GM23338 (cell line): ENCODE data around the gene RNF220.

Experiments used
- CREB1 ChIP-seq: fragments of 250-450 bp; sonication (Bioruptor Pico); IDR thresholded peaks from 2 replicates; pipeline ENCODE4 v1.5.0; 2020; ENCODE audit warnings: low read depth, mild to moderate bottlenecking, moderate library complexity
- ETS1 ChIP-seq: IDR thresholded peaks from 2 replicates; pipeline ENCODE4 v1.6.1; 2016; ENCODE audit warnings: antibody characterized with exemption
- EZH2 ChIP-seq: fragments of 200-600 bp; sonication (generic); IDR thresholded peaks from one replicate; pipeline ENCODE4 v1.8.0; 2017; ENCODE audit warnings: antibody characterized with exemption, mild to moderate bottlenecking, low read depth; ENCODE audit not compliant: unreplicated experiment
- EZH2phosphoT487 ChIP-seq: fragments of 200-600 bp; sonication (generic); IDR thresholded peaks from one replicate; pipeline ENCODE4 v1.8.1; 2018; ENCODE audit warnings: antibody characterized with exemption; ENCODE audit not compliant: unreplicated experiment
- JUNB ChIP-seq: IDR thresholded peaks from one replicate; pipeline ENCODE4 v1.6.1; 2016; ENCODE audit warnings: antibody characterized with exemption; ENCODE audit not compliant: unreplicated experiment
- NANOG ChIP-seq: IDR thresholded peaks from 2 replicates; pipeline ENCODE4 v1.6.1; 2016; ENCODE audit warnings: antibody characterized with exemption, borderline replicate concordance
- POLR2AphosphoS5 ChIP-seq: IDR thresholded peaks from 2 replicates; pipeline ENCODE4 v1.6.1; 2016; ENCODE audit warnings: antibody characterized with exemption, low read depth
- REST ChIP-seq: IDR thresholded peaks from one replicate; pipeline ENCODE4 v1.6.1; 2018; ENCODE audit warnings: antibody characterized with exemption; ENCODE audit not compliant: unreplicated experiment
- STAT1 ChIP-seq: IDR thresholded peaks from one replicate; pipeline ENCODE4 v1.6.1; 2016; ENCODE audit warnings: antibody characterized with exemption; ENCODE audit not compliant: unreplicated experiment
- ZNF114 ChIP-seq: fragments of 250-450 bp; sonication (Bioruptor Pico); IDR thresholded peaks from 2 replicates; pipeline ENCODE4 v1.5.0; 2020; ENCODE audit warnings: mild to moderate bottlenecking, moderate library complexity
- ZNF331 ChIP-seq: fragments of 250-450 bp; sonication (Bioruptor Pico); IDR thresholded peaks from 2 replicates; pipeline ENCODE4 v1.5.0; 2020; ENCODE audit warnings: low read depth, mild to moderate bottlenecking, moderate library complexity
- ZNF462 ChIP-seq: fragments of 250-450 bp; sonication (Bioruptor Pico); IDR thresholded peaks from 2 replicates; pipeline ENCODE4 v1.5.0; 2020; ENCODE audit warnings: mild to moderate bottlenecking, moderate library complexity
- TF ChIP-seq, protein P1 (sequence below), 2 experiments: fragments of 200-600 bp in 1 of 2; sonication (generic) in 1 of 2; conservative IDR thresholded peaks; 2 replicates each; pipeline versions ENCODE4 v1.5.1 to v1.6.1; 2016 to 2017; ENCODE audit warnings: antibody characterized with exemption in 2 of 2, low read depth in 2 of 2, mild to moderate bottlenecking in 2 of 2, moderate library complexity in 1 of 2

DNA sequence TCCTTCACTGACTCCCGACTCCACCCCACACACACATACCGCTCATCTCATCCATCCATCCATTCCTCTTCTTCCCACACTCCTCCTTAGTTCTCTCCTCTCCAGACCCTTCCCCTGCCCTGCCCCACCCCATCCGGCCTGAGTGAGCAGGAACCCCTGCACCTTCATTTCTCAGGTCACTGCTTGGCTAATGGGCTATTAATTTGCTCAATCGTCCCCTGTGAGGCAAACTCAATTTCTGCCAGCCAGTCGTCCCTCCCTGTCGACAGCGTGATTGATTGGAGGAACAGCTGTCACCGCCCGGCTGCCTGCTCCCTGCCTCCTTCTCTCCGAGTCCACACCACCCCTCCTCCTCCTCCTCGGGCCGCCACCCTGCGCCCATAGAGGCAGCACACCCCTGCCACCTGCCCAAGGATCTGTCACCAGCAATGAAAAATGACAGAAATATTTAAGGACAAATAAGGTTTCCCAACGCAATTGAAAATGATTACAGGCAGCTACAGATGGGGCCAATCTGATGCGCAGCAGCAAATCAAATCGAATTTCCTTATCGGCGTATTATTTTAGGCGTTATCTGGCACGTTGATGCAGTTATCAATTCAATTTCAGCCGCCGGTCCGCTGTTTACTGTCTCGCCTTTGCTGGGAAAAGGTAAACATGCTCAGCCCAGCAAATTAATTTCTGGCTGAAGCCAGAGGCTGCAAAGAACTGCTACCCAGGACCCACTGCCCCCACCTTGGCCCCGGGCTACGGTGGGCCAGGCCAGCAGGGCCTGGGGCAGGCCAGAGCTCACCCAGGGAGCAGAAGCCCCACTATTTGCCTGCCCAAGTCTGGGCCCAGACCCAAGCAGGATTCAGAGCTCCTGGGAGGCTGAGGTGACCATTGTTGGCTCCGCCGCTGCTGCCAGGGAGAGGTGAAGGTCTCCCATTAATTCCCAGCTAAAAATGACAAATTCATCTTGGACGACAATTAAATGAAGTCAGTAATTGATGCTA lies 197.9 kb downstream of the RNF220 start:
- no peak for TF ChIP-seq EZH2
- no peak for TF ChIP-seq EZH2phosphoT487
- no peak for TF ChIP-seq POLR2AphosphoS5
- TF ChIP-seq, protein P1, sequence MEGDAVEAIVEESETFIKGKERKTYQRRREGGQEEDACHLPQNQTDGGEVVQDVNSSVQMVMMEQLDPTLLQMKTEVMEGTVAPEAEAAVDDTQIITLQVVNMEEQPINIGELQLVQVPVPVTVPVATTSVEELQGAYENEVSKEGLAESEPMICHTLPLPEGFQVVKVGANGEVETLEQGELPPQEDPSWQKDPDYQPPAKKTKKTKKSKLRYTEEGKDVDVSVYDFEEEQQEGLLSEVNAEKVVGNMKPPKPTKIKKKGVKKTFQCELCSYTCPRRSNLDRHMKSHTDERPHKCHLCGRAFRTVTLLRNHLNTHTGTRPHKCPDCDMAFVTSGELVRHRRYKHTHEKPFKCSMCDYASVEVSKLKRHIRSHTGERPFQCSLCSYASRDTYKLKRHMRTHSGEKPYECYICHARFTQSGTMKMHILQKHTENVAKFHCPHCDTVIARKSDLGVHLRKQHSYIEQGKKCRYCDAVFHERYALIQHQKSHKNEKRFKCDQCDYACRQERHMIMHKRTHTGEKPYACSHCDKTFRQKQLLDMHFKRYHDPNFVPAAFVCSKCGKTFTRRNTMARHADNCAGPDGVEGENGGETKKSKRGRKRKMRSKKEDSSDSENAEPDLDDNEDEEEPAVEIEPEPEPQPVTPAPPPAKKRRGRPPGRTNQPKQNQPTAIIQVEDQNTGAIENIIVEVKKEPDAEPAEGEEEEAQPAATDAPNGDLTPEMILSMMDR (conservative IDR thresholded peaks at IDR 0.05; ENCODE audit: low read depth in 2 of 2) = no peak
- TF ChIP-seq ZNF462 (CRISPR knock-in tag) = no peak
- no peak for TF ChIP-seq REST
- no peak for TF ChIP-seq ETS1
- TF ChIP-seq JUNB = no peak
- TF ChIP-seq NANOG = no peak
- no peak for TF ChIP-seq CREB1 (CRISPR knock-in tag)
- no peak for TF ChIP-seq ZNF331
- no peak for TF ChIP-seq STAT1
- no peak for TF ChIP-seq ZNF114 (CRISPR knock-in tag)
